ENCODE measurements around the gene BLACAT1. TPM values are rescaled to one million over a fixed set of nuclear protein-coding genes. Genes with fewer than 3 reads are reported as not detected.
A peak's percentile ranks its signal among the peaks of the same experiment; 100 is the strongest.

The BLACAT1 gene
- total RNA-seq, 2 donors from 2014 or later: 1.0 TPM; not detected in 1

- Histone ChIP-seq H3K4me1 (peaks cover 30% of the 10 kb centered on the region), H3K27ac (peak overlapping the region in 3 of 4 donors; percentile 7 to 51 (median 14)), H3K27me3 (no peaks in the 10 kb centered on the region), H3K36me3 (replicated peaks in 1 of 2; ENCODE audit: insufficient read depth in 1 of 2, low read depth in 2 of 2) (no peaks in the 10 kb centered on the region), H3K9me3 (no peaks in the 10 kb centered on the region), H3K4me3 (no peak overlapping the region)
- TF ChIP-seq POLR2A (IDR thresholded peaks at IDR 0.05) (no peak), CTCF (IDR thresholded peaks at IDR 0.05) (no peak)
- no peak for DNase-seq
- intact Hi-C loops (cut with DNase I): loop anchor here (5.0 kb wide), 1 partner anchor 35 kb away; no protein-coding TSS in a partner anchor
- 45 to 53% methylated on average over 4 to 7 of the region's 7 CpGs for WGBS, 2 donors
- no peak for ATAC-seq
Measured at GRCh38 chr1:205492774-205493173, 36.9 kb upstream of the BLACAT1 start.

GRCh38 chr1:205492201-205492667 lies 36.4 kb upstream of the BLACAT1 start:
- H3K27me3 ChIP-seq: no peaks in the 10 kb centered on the region
- 52% methylated on average over 2 of the region's 2 CpGs; no CpG with 5 or more reads in 1 of the 2 donors for WGBS, 2 donors
- ATAC-seq: no peak
- no peaks in the 10 kb centered on the region for H3K9me3 ChIP-seq
- H3K27ac ChIP-seq: peak overlapping the region in 3 of 4 donors; percentile 7 to 51 (median 14)
- H3K4me3 ChIP-seq: no peak overlapping the region
- no peaks in the 10 kb centered on the region for H3K36me3 ChIP-seq (replicated peaks in 1 of 2; ENCODE audit: insufficient read depth in 1 of 2, low read depth in 2 of 2)
- H3K4me1 ChIP-seq: peaks cover 30% of the 10 kb centered on the region
- intact Hi-C loops (cut with DNase I): loop anchor here (5.0 kb wide), 1 partner anchor 35 kb away; no protein-coding TSS in a partner anchor
- TF ChIP-seq POLR2A (IDR thresholded peaks at IDR 0.05) (no peak), CTCF (IDR thresholded peaks at IDR 0.05) (no peak)
- peak in 2 of 4 donors; percentile 15 to 36 for DNase-seq

GRCh38 chr1:205491794-205492193 lies 35.9 kb upstream of the BLACAT1 start:
- H3K36me3 ChIP-seq (replicated peaks in 1 of 2; ENCODE audit: insufficient read depth in 1 of 2, low read depth in 2 of 2): no peaks in the 10 kb centered on the region
- H3K4me1 ChIP-seq: peaks cover 30% of the 10 kb centered on the region
- H3K27ac ChIP-seq: peak overlapping the region in 2 of 4 donors; percentile 14 to 51
- no peaks in the 10 kb centered on the region for H3K9me3 ChIP-seq
- no peak for TF ChIP-seq CTCF (IDR thresholded peaks at IDR 0.05)
- no peak for TF ChIP-seq POLR2A (IDR thresholded peaks at IDR 0.05)
- 56 to 78% methylated on average over 3 to 4 of the region's 4 CpGs for WGBS, 2 donors
- intact Hi-C loops (cut with DNase I): loop anchor here (5.0 kb wide), 1 partner anchor 36 kb away; no protein-coding TSS in a partner anchor
- no peaks in the 10 kb centered on the region for H3K27me3 ChIP-seq
- H3K4me3 ChIP-seq: no peak overlapping the region
- no peak for DNase-seq
- ATAC-seq: no peak

GRCh38 chr1:205488074-205488723 lies 32.4 kb upstream of the BLACAT1 start:
- peak; percentile 68 to 85 (median 74) for TF ChIP-seq CTCF (IDR thresholded peaks at IDR 0.05)
- TF ChIP-seq POLR2A (IDR thresholded peaks at IDR 0.05): no peak
- Histone ChIP-seq H3K27ac (no peak overlapping the region), H3K4me1 (peaks cover 23% of the 10 kb centered on the region), H3K36me3 (replicated peaks in 1 of 2; ENCODE audit: insufficient read depth in 1 of 2, low read depth in 2 of 2) (no peaks in the 10 kb centered on the region), H3K27me3 (no peaks in the 10 kb centered on the region), H3K9me3 (no peaks in the 10 kb centered on the region), H3K4me3 (no peak overlapping the region)
- intact Hi-C loops (cut with DNase I): loop anchor here (10.0 kb wide), 1 partner anchor 143 kb away; no protein-coding TSS in a partner anchor
- DNase-seq (peak; percentile 60 to 70 (median 65)), ATAC-seq (peak; percentile 68)
- 28 to 32% methylated on average over 9 of the region's 9 CpGs for WGBS, 2 donors

Measured in body of pancreas (tissue), 4 donors.